ENCODE results near the gene SF3A2. TPM values are rescaled to one million over a fixed set of nuclear protein-coding genes. Genes with fewer than 3 reads are reported as not detected.

SF3A2 gene
- total RNA-seq, 2 experiments from 2014 or later, result 124 to 206 TPM

DNA sequence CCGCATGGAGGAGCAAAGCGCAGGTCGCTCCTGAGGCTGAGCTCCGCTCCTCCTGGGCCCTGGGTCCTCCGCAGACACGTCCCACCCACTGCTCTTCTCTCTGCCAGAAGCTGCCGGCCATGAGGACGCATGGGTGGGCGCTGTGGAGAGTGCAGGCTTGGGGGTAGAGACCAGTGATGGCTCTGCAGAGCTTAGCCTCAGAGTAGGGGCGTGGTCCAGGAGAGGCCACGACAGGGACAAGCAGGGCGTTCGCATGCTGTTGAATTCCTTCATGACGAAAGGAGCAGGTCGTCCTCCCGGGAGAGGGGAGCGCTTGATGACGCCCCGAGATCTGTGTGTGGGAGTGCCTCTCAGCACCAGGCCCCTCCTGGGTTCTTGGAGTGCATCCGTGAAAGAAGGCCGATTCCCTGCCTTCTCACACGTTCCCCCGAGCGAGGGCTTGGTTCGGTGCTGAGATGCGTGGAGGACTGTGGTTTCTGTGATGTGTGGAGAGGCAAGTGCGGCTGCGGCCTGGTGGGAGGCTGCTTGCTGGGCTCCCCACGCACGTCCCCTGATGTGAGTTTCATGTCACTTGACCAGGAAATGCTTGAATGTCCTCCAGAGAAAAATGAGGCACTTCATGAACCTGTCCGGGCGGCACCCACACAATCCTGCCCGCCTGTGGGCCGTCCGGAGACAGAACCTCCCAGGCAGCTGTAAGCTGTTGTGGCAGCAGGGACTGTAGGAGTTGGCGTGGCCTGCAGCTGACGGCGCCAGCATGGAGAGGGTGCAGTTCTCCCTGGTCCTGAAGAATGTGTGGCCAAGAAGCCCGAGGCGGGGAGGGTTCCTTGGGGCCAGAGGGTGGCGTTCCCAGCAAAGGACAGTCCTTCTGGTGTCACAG is 4.5 kb downstream of the SF3A2 start:
- H3K4me3 ChIP-seq (ENCODE audit: low read depth, low read length, poor library complexity, severe bottlenecking), result peak overlapping the region; percentile 96
- intact Hi-C loops (cut with micrococcal nuclease; ENCODE audit: unreplicated experiment), result no loop called here
- TF ChIP-seq CTCF (conservative IDR thresholded peaks at IDR 0.05; ENCODE audit: low read length), result no peak
- no peak for TF ChIP-seq EZH2phosphoT487 (IDR thresholded peaks at IDR 0.05; ENCODE audit: borderline replicate concordance, low read depth, low read length)
- POLR2A ChIA-PET, result no interaction called here
- CTCF ChIA-PET (ENCODE audit: unreplicated experiment), result no interaction called here
- H4K20me1 ChIP-seq (ENCODE audit: insufficient read depth, low read length), result peaks cover 48% of the 10 kb centered on the region
- H3K9me3 ChIP-seq (ENCODE audit: low read length), result no peaks in the 10 kb centered on the region
- BruUV-seq (replicated peaks), result no TSS peak
- peak overlapping the region; percentile 91 for H3K4me2 ChIP-seq (ENCODE audit: low read length)
- H3K27ac ChIP-seq (ENCODE audit: low read depth, low read length, poor library complexity, severe bottlenecking), result peak overlapping the region; percentile 15
- DNase-seq (ENCODE audit: low spot score), result no peak
- peaks cover 93% of the 10 kb centered on the region for H3K36me3 ChIP-seq (ENCODE audit: insufficient read depth, low read length)
- peaks cover 69% of the 10 kb centered on the region for H3K79me2 ChIP-seq (ENCODE audit: insufficient read depth, low read depth, low read length)
- H2AFZ ChIP-seq (ENCODE audit: low read length), result no peak overlapping the region
- peaks cover 38% of the 10 kb centered on the region for H3K4me1 ChIP-seq (ENCODE audit: insufficient read depth, low read length, poor library complexity, severe bottlenecking)
- H3K9me2 ChIP-seq (ENCODE audit: insufficient read depth, low read length), result no peaks in the 10 kb centered on the region

DNA sequence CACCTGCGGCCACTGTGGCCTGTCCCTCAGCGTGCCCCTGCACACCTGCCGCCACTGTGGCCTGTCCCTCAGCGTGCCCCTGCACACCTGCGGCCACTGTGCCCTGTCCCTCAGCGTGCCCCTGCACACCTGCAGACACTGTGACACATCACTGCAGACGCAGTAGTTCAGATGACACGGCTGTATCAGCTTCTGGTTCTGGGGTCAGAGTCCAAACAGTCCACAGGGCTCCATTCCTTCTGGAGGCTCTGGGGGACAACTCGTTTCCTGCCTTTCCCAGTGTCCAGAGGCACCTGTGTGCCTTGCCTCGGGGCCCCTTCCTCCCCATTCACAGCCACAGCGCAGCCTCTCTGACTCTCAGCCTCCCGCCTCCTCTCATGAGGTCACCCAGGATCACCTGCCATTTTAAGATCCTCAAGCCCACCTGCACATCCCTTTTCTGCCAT is 5.5 kb downstream of the SF3A2 start:
- H3K9me2 ChIP-seq (ENCODE audit: insufficient read depth, low read length), result no peaks in the 10 kb centered on the region
- H3K27ac ChIP-seq (ENCODE audit: low read depth, low read length, poor library complexity, severe bottlenecking), result no peak overlapping the region
- H3K4me2 ChIP-seq (ENCODE audit: low read length), result no peak overlapping the region
- H3K36me3 ChIP-seq (ENCODE audit: insufficient read depth, low read length), result peaks cover 99% of the 10 kb centered on the region
- H2AFZ ChIP-seq (ENCODE audit: low read length), result no peak overlapping the region
- peaks cover 48% of the 10 kb centered on the region for H4K20me1 ChIP-seq (ENCODE audit: insufficient read depth, low read length)
- no peak overlapping the region for H3K4me3 ChIP-seq (ENCODE audit: low read depth, low read length, poor library complexity, severe bottlenecking)
- peaks cover 38% of the 10 kb centered on the region for H3K4me1 ChIP-seq (ENCODE audit: insufficient read depth, low read length, poor library complexity, severe bottlenecking)
- BruUV-seq (replicated peaks), result no TSS peak
- POLR2A ChIA-PET, result no interaction called here
- no peak for DNase-seq (ENCODE audit: low spot score)
- CTCF ChIA-PET (ENCODE audit: unreplicated experiment), result no interaction called here
- H3K9me3 ChIP-seq (ENCODE audit: low read length), result no peaks in the 10 kb centered on the region
- intact Hi-C loops (cut with micrococcal nuclease; ENCODE audit: unreplicated experiment), result no loop called here
- H3K79me2 ChIP-seq (ENCODE audit: insufficient read depth, low read depth, low read length), result peaks cover 65% of the 10 kb centered on the region
- TF ChIP-seq EZH2phosphoT487 (IDR thresholded peaks at IDR 0.05; ENCODE audit: borderline replicate concordance, low read depth, low read length) (no peak), CTCF (conservative IDR thresholded peaks at IDR 0.05; ENCODE audit: low read length) (no peak)

DNA sequence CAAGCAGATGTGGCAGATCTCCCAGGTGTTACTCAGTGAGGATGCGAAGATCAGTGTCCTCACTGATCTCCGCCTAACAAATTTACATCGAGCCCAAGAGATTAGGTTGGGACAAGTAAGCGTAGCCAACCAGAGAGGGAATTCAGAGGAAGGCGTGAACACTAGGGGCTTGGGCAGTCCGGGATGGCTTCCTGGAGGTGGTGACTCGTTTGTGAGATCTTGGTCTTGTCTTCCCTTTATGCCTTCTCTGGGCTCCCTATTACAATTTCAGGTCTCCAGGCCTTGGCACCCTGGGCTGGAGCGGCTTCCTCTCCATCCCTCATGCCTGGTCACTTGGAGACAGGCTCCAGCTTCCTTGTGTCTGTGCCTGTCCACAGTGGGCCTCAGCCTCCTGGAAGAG is 6.2 kb downstream of the SF3A2 start:
- CTCF ChIA-PET (ENCODE audit: unreplicated experiment), result no interaction called here
- intact Hi-C loops (cut with micrococcal nuclease; ENCODE audit: unreplicated experiment), result no loop called here
- H3K36me3 ChIP-seq (ENCODE audit: insufficient read depth, low read length), result peaks cover 99% of the 10 kb centered on the region
- no peak for DNase-seq (ENCODE audit: low spot score)
- POLR2A ChIA-PET, result no interaction called here
- no TSS peak for BruUV-seq (replicated peaks)
- TF ChIP-seq EZH2phosphoT487 (IDR thresholded peaks at IDR 0.05; ENCODE audit: borderline replicate concordance, low read depth, low read length) (no peak), CTCF (conservative IDR thresholded peaks at IDR 0.05; ENCODE audit: low read length) (no peak)
- no peak overlapping the region for H3K4me3 ChIP-seq (ENCODE audit: low read depth, low read length, poor library complexity, severe bottlenecking)
- no peak overlapping the region for H3K4me2 ChIP-seq (ENCODE audit: low read length)
- no peaks in the 10 kb centered on the region for H3K9me2 ChIP-seq (ENCODE audit: insufficient read depth, low read length)
- H2AFZ ChIP-seq (ENCODE audit: low read length), result no peak overlapping the region
- peaks cover 58% of the 10 kb centered on the region for H3K79me2 ChIP-seq (ENCODE audit: insufficient read depth, low read depth, low read length)
- H3K27ac ChIP-seq (ENCODE audit: low read depth, low read length, poor library complexity, severe bottlenecking), result no peak overlapping the region
- H4K20me1 ChIP-seq (ENCODE audit: insufficient read depth, low read length), result peaks cover 41% of the 10 kb centered on the region
- H3K9me3 ChIP-seq (ENCODE audit: low read length), result no peaks in the 10 kb centered on the region
- peaks cover 37% of the 10 kb centered on the region for H3K4me1 ChIP-seq (ENCODE audit: insufficient read depth, low read length, poor library complexity, severe bottlenecking)

Data from OCI-LY7 (cell line).